Right lobe of liver (tissue), 6 donors: ENCODE results near the gene GUSB. TPM values are rescaled to one million over a fixed set of nuclear protein-coding genes. Genes with fewer than 3 reads are reported as not detected.
"Not testable (repeated sequence)": the region's sequence is repeated elsewhere in the genome, so short reads cannot be mapped to it uniquely, and the experiment has no call there.

Experiments
- ATAC-seq, 4 donors: fragments of 200-7000 bp; cut with Tn5 transposase; one replicate each; pipeline ENCODE4 v1.9.1; 2020; ENCODE audit warnings: mild to moderate bottlenecking in 4 of 4, moderate library complexity in 4 of 4
- DNase-seq, 3 donors: peaks; one replicate each; pipeline ENCODE4 v3.0.0-alpha.2; 2020
- H3K27ac ChIP-seq, 3 donors: fragments of 200-600 bp; one replicate each; pipeline ENCODE4 v1.8.0; 2022
- H3K27me3 ChIP-seq, 2 donors: fragments of 200-600 bp; one replicate each; pipeline ENCODE4 v1.8.0; 2022
- H3K36me3 ChIP-seq, 4 donors: fragments of 200-600 bp; sonication (generic) in 1 of 4; one replicate each; pipeline versions ENCODE4 v1.5.1 to v1.8.0; 2017 to 2022; ENCODE audit warnings: control low read depth in 1 of 4
- H3K4me1 ChIP-seq, 4 donors: fragments of 200-600 bp; sonication (generic) in 1 of 4; one replicate each; pipeline versions ENCODE4 v1.5.1 to v1.8.0; 2017 to 2022; ENCODE audit warnings: control low read depth in 1 of 4
- H3K4me3 ChIP-seq, 3 donors: fragments of 200-600 bp; one replicate each; pipeline ENCODE4 v1.8.0; 2022
- H3K9me3 ChIP-seq, 4 donors: fragments of 200-600 bp; sonication (generic) in 1 of 4; one replicate each; pipeline versions ENCODE4 v1.5.1 to v1.8.0; 2017 to 2022; ENCODE audit warnings: control low read depth in 1 of 4
- POLR2A ChIP-seq: fragments of 450-650 bp; IDR thresholded peaks from one replicate; pipeline ENCODE4 v1.6.1; 2017; ENCODE audit warnings: antibody characterized with exemption, mild to moderate bottlenecking
- WGBS: methylation state at CpG from one replicate; pipeline ENCODE4 v1.1.6; 2018; ENCODE audit warnings: low coverage, low lambda C conversion rate; ENCODE audit not compliant: insufficient coverage; ENCODE audit errors: missing lambda C conversion rate; 5-methylcytosine and 5-hydroxymethylcytosine counted together
- intact Hi-C, 2 donors: fragments of 100-400 bp; cut with DNase I; formaldehyde crosslinking; loops; one replicate each; pipeline versions ENCODE4 v1.11.2 to v1.14.1; 2022
- total RNA-seq, 6 experiments: library from RNA; depleted of rRNA in 2 of 6; stranded (reverse); fragments of >200 nt in 2 of 6; fragmentation: NEBNext Ultra II Directional in 3 of 6; extraction: Animal tissue kit (Norgen Biotek cat#: 25700) in 3 of 6; gene quantifications; one replicate each; pipeline versions ENCODE4 v1.1.0 to v1.2.4, GENCODE V29; 2016 to 2023
- TF ChIP-seq, protein P1 (sequence below), 4 donors: fragments of 200-600 bp in 3 of 4; fragments of 450-650 bp in 1 of 4; IDR thresholded peaks; one replicate each; pipeline versions ENCODE4 v1.5.1 to v1.8.0; 2016 to 2022; ENCODE audit warnings: antibody characterized with exemption in 4 of 4, mild to moderate bottlenecking in 2 of 4
- donor health status: DM: no; HTN: yes; CAD: no.
- donor health status: DM: no; HTN: no; CAD: no.
- donor health status: DM: no; HTN: no; CAD: no.
- donor health status: DM: no; HTN: yes; CAD: no.
- donor health status: DM: no; HTN: yes; CAD: no.

The GUSB gene
- total RNA-seq, 6 experiments from 2014 or later, result 49.1 to 87.2 (median 67.7) TPM

- Histone ChIP-seq H3K27ac (peak overlapping the region in 2 of 3 donors; percentile 52 to 63), H3K27me3 (no peaks in the 10 kb centered on the region), H3K4me1 (peaks cover 0 to 15% (median 3%) of the 10 kb centered on the region in 4 donors), H3K36me3 (no peaks in the 10 kb centered on the region), H3K9me3 (no peaks in the 10 kb centered on the region), H3K4me3 (no peak overlapping the region)
- intact Hi-C loops, result no loop called here
- ATAC-seq (peak; percentile 72 to 93 (median 81)), DNase-seq (peak in 1 of 3 donors; percentile 42)
- TF ChIP-seq, protein P1, sequence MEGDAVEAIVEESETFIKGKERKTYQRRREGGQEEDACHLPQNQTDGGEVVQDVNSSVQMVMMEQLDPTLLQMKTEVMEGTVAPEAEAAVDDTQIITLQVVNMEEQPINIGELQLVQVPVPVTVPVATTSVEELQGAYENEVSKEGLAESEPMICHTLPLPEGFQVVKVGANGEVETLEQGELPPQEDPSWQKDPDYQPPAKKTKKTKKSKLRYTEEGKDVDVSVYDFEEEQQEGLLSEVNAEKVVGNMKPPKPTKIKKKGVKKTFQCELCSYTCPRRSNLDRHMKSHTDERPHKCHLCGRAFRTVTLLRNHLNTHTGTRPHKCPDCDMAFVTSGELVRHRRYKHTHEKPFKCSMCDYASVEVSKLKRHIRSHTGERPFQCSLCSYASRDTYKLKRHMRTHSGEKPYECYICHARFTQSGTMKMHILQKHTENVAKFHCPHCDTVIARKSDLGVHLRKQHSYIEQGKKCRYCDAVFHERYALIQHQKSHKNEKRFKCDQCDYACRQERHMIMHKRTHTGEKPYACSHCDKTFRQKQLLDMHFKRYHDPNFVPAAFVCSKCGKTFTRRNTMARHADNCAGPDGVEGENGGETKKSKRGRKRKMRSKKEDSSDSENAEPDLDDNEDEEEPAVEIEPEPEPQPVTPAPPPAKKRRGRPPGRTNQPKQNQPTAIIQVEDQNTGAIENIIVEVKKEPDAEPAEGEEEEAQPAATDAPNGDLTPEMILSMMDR (IDR thresholded peaks at IDR 0.05), result no peak
- TF ChIP-seq POLR2A, result no peak
- WGBS, result 16% methylated on average over 4 of the region's 4 CpGs
Observed at GRCh38 chr7:65946904-65947303, 35.1 kb downstream of the GUSB start.

DNA sequence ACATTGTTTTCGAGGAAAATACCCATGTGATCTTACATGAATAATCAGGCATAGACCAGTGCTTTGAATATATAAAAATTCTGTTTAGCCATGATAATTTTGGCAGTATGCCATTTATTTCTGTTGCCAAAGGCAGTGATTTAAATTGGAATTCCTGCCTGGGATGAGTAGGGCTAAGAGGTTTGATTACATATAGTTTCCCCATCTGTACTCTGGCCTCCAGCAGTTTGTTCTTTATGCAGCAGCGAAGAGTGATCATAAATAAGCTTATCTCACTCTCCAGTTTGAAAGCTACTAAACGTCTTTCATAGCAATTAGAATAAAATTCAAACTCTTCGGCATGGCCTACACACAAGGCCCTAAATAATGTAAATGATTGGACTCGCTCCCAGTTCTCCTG, 36.2 kb downstream of the GUSB start:
- DNase-seq, H3K4me1 ChIP-seq, H3K4me3 ChIP-seq, H3K9me3 ChIP-seq, intact Hi-C loops, H3K27me3 ChIP-seq, H3K27ac ChIP-seq, H3K36me3 ChIP-seq: not testable (repeated sequence)
- WGBS, result 67% methylated on average over 1 of the region's 5 CpGs
- ATAC-seq, result peak; percentile 58 to 76 (median 68)

DNA sequence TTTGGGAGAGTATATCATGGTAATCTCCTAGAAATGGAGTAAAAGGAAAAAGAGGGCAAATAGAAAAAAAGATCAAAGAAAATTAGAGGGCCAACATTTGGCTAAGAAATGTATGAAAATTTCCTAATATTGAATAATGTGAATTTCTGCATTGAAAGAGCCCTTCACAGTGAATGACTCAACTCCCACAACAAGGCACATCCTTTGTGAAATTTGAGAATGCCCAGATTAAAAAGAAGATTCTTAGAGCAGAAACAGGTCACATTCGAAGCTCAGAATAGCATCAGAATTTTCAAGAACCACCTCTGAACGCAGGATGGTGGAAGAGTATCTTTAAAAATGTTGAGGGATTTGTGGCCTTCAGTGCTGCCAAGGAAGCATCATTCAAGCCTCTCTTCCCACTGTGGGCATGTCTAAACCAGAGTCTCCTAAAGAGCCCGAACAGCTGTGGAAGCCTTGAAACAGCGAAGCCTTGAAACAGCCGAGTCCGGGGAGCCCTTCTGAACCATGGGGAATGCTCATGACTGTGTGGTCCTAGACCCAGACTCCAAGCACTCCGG, 43.6 kb downstream of the GUSB start:
- intact Hi-C loops, result no loop called here
- Histone ChIP-seq H3K4me1 (no peaks in the 10 kb centered on the region), H3K27ac (no peak overlapping the region), H3K4me3 (no peak overlapping the region), H3K27me3 (no peaks in the 10 kb centered on the region), H3K36me3 (no peaks in the 10 kb centered on the region), H3K9me3 (no peaks in the 10 kb centered on the region)
- TF ChIP-seq, protein P1 (IDR thresholded peaks at IDR 0.05), result no peak
- TF ChIP-seq POLR2A, result no peak
- ATAC-seq (no peak), DNase-seq (no peak)
- 99% methylated on average over 7 of the region's 7 CpGs for WGBS

DNA sequence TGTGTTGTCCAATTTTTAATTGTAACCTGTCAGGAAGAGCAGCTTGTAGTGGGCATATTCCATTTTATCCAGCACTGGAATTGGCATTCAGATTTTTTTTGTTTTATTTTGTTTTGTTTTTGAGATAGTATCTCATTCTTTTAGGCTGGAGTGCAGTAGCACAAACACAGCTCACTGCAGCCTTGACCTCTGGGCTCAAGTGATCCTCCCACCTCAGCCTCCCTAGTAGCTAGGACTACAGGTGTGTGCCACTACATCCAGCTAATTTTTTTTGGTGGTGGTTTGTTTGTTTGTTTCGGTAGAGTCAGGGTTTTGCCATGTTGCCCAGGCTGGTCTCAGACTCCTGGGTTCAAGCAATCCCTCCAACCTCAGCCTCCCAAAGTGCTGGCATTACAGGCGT, 44.7 kb downstream of the GUSB start:
- no peak overlapping the region for H3K27ac ChIP-seq
- no peaks in the 10 kb centered on the region for H3K27me3 ChIP-seq
- TF ChIP-seq POLR2A, result no peak
- TF ChIP-seq, protein P1 (IDR thresholded peaks at IDR 0.05), result no peak
- H3K36me3 ChIP-seq, result no peaks in the 10 kb centered on the region
- ATAC-seq (no peak), DNase-seq (no peak)
- intact Hi-C loops, result no loop called here
- no peaks in the 10 kb centered on the region for H3K4me1 ChIP-seq
- WGBS, result 100% methylated on average over 1 of the region's 2 CpGs
- H3K9me3 ChIP-seq, result no peaks in the 10 kb centered on the region
- H3K4me3 ChIP-seq, result no peak overlapping the region

DNA sequence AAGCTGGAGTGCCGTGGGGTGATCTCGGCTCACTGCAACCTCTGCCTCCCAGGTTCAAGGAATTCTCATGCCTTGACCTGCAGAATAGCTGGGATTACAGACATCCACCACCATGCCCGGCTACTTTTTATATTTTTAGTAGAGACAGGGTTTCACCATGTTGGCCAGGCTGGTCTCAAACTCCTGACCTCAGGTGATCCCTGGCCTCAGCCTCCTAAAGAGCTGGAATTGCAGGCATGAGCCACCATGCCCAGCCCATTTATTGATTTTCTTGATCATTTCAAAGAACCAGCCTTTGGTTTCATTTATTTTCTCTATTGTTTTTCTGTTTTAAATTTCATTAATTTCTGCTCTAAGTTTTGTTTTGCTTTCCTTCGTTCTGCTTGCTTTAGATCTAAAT, 50.3 kb downstream of the GUSB start:
- peak; percentile 51 to 89 (median 76) for ATAC-seq
- WGBS, result 32% methylated on average over 4 of the region's 4 CpGs
- TF ChIP-seq, protein P1 (IDR thresholded peaks at IDR 0.05), result no peak
- no peak for TF ChIP-seq POLR2A
- DNase-seq, result peak in 1 of 3 donors; percentile 52
- intact Hi-C loops, result no loop called here
- Histone ChIP-seq H3K27me3 (no peaks in the 10 kb centered on the region), H3K4me1 (peaks cover 0 to 4% (median 0%) of the 10 kb centered on the region in 4 donors), H3K36me3 (no peaks in the 10 kb centered on the region), H3K4me3 (no peak overlapping the region), H3K9me3 (no peaks in the 10 kb centered on the region), H3K27ac (no peak overlapping the region)
